Measurements from ENCODE around the gene CCDC93.

The CCDC93 gene

DNA sequence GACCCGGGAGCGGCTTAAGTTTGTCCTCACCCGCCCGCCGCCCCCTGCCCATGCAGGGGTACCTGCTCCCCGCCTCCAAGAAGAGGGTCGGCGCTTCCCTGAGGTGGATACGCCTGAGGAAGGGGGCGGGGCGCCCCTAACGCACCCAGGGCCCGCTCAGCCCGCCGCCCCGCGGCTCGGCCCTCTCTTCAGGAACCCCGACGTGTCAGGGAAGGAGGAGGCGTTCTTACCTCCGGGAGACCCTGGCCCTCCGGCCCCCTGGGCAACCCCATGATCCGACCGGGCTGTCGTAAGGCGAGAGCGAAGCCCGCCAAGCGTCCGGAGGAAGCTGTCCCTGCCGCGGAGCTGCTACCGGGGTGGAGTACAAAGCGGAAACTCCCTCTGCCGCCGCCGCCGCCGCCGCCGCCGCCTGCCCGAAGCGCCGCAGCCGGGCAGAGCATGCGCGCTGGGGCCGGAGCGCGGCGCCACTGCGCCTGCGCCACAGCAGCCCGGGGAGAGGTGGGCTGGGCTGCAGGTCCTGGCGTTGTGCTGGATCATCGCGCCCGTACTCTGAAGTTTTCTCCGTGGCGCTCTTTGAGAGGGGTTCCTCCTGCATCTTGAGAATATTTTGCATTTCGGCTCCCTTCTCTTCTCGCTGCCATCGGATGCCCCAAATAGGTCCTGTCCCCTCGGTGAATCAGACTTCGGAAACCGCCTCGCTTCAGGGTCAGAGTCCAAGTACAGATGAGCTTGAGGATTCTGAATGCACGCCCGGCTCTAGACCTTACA is at the start of gene CCDC93:
Gene CCDC93 (minus strand): TSS at position 347 of the 768 bp plus-strand sequence. CDS start 75 bp downstream, at position 272.
- DNase-seq (ENCODE audit: low read depth in 2 of 2): peak; percentile 69 to 78

GRCh38 chr2:118062669-118063068 is 48.8 kb upstream of the CCDC93 start:
- no peak for DNase-seq (ENCODE audit: low read depth in 2 of 2)

DNA sequence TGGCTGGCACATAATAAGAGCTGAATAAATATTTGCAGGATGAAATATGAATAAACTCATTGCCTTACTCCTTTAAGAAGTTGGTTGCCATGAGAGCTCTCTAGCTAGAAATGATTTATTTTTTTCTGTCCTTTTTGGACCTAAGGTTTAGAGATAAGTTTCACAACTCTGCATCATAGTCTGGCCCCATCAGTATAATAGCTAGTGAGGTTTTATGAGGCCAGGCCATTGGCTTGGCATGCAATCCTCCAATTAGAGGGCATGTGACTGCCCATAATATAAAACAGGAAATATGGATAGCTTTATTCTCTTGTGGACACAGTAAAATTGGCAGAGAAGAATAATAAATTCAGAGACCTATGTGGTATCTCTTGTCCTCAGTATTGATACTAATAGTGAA is 48.2 kb upstream of the CCDC93 start:
- no peak for DNase-seq (ENCODE audit: low read depth in 2 of 2)

GRCh38 chr2:118061135-118061955 is 47.5 kb upstream of the CCDC93 start:
- DNase-seq (ENCODE audit: low read depth in 2 of 2): no peak

GRCh38 chr2:118059919-118060478 is 46.1 kb upstream of the CCDC93 start:
- DNase-seq (ENCODE audit: low read depth in 2 of 2): no peak

DNA sequence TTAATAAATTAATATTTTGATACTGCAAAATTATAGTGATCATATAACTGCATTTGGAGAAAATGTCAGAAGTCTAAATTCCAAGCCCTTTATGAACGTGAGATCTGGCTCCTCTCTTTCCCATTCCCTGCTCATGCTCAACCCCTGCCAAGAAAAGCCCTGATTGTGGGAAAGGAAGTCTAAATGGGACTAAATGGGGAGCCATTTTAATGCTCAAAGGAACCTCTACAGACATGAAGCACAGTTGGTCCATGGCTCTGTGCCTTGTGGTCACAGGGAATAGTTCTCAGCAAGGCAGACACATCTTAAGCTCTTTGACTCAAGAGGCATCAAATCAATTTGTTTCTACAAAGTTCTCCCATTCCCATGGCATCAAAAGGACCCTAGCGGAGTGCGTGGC is 45.1 kb upstream of the CCDC93 start:
- DNase-seq (ENCODE audit: low read depth in 2 of 2): no peak

DNA sequence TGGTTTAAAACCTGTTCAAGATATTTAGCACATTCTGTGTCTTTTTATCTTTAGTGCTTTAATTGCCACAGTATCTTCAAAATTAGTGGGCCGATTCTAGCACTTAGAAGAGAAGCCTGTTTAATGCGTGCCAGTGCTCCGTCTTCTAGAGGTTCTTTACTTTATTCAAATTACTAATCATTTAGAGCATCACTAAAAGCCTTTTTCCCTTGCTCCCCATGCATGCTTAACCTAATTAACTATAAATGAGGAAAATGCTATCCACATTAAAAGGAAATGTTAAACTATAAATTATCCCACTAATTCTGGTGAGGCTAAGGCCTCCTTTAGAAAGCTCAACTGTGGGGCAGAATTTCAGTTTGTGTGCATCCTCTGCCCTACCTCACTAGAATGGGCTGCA is 42.9 kb upstream of the CCDC93 start:
- DNase-seq (ENCODE audit: low read depth in 2 of 2): no peak

DNA sequence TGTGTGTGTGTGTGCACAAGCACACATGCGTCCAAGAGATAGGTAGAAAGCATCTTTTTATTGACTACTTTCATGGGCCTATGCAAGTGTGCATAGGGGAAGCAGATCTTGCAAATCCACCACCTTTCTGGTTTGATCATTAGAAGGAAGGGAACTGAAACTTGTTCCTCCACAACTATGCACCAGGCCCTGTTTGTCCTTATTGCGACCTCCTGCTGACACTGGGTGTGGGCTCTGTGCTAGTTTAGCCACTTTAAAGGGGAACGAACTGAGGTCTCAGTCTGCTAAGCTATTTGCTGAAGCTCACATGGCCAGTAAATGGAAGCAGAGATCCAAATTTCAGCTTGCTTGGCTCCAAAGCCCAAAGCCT is 42.3 kb upstream of the CCDC93 start:
- no peak for DNase-seq (ENCODE audit: low read depth in 2 of 2)

- DNase-seq (ENCODE audit: low read depth in 2 of 2): no peak
Observed at GRCh38 chr2:118055512-118056164, 41.8 kb upstream of the CCDC93 start.

GRCh38 chr2:118054213-118055008 is 40.5 kb upstream of the CCDC93 start:
- no peak for DNase-seq (ENCODE audit: low read depth in 2 of 2)

DNA sequence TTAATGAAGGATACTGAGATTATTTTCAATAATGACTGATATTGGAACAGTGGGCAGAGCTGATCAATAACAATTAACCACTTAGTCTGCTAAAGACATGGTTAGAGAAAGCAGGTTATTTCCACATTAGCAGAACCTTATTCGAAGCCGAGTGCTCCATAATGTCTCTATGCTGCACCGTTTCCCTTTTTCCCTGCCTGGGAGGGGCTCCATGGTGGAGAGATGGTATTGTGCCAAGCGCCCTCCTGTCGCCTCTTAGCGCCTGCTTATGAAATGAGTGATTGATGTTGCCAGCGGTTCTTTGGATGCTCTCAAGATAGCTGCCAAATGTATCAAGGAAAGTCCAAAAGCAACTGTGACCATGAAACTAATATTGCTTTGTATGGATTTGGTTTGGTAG is 39.8 kb upstream of the CCDC93 start:
- no peak for DNase-seq (ENCODE audit: low read depth in 2 of 2)

GRCh38 chr2:118052474-118052873 is 38.6 kb upstream of the CCDC93 start:
- DNase-seq (ENCODE audit: low read depth in 2 of 2): no peak

GRCh38 chr2:118051826-118052358 is 38.0 kb upstream of the CCDC93 start:
- no peak for DNase-seq (ENCODE audit: low read depth in 2 of 2)

- DNase-seq (ENCODE audit: low read depth in 2 of 2): no peak
Observed at GRCh38 chr2:118050974-118051373, 37.1 kb upstream of the CCDC93 start.

DNA sequence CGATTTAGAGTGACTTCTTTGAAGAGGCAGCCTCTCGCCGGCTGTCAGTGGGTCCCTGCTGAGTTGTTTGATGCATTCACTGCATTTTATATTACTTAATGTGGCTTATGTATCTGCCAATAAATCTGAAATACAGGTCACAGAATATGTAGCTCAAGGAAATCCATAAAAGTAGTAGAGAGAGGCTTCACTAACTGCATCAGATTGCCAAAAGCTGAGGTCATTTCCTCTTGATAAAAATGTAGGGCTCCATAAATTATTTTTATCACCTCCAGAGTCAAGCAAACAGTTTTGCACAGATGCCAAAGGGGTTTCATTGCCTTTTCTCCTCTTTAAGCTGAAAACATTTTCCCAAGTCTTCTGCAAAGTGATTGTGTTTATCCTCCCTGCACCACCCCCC is 36.5 kb upstream of the CCDC93 start:
- DNase-seq (ENCODE audit: low read depth in 2 of 2): no peak

- DNase-seq (ENCODE audit: low read depth in 2 of 2): no peak
Observed at GRCh38 chr2:118049816-118050140, 35.9 kb upstream of the CCDC93 start.

GRCh38 chr2:118049140-118049815 is 35.4 kb upstream of the CCDC93 start:
- DNase-seq (ENCODE audit: low read depth in 2 of 2): no peak

DNA sequence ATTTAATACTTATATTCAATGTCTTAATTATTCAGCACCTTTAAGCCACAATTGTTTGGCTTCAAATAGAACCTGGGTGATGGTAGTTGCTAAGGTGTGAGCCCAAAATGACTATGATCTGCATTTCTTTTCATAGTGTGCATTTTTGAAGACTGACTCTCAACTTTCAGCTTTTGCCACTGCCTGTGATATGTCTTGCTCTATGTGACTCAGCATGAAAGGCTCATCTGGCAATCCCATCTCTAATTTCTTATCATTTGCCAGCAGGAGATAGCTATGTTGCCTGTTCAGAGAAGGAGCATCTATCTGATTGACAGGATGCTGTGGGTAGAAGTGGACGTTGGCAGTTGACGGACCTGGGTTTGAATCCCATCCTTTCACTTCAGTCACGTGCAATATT is 34.5 kb upstream of the CCDC93 start:
- DNase-seq (ENCODE audit: low read depth in 2 of 2): no peak

DNA sequence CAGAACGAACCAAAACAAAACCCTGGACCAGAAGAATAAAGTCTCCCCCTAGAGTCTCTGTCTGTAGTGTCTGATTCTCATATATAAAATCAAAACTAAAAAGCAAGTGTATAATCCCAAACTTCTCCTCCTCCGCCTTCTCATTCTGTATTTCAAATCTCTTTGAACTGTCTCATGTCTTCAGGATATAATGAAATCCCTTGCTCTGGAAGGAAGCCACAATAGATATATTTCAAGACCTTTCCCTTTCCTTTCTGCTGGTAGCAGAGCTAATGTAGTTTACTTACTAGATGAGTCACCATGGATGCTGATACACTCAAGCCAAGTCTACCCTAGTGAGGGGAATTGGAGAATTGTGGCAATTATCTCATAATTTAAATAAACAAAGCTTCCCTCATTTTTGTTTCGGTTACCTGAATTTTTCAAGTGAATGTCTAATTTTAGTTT is 33.5 kb upstream of the CCDC93 start:
- DNase-seq (ENCODE audit: low read depth in 2 of 2): no peak

GRCh38 chr2:118046634-118047210 is 32.9 kb upstream of the CCDC93 start:
- no peak for DNase-seq (ENCODE audit: low read depth in 2 of 2)

Measured in stimulated activated CD4-positive, alpha-beta T cell treated with anti-CD3 and anti-CD28 coated beads, Interleukin-4, amount 100 ng/mL, for 48 hours (primary cell).